Thyroid gland (tissue), 4 donors: ENCODE results near the gene ST8SIA5.

Experiments used
- CTCF ChIP-seq, 6 experiments: fragments of 200-600 bp in 3 of 6; fragments of 450-650 bp in 3 of 6; sonication (generic) in 3 of 6; IDR thresholded peaks; one replicate each; pipeline ENCODE4 v1.5.1; 2016 to 2019; ENCODE audit warnings: antibody characterized with exemption in 6 of 6, mild to moderate bottlenecking in 2 of 6, inconsistent platforms in 1 of 6, moderate library complexity in 1 of 6
- POLR2A ChIP-seq, 2 donors: fragments of 450-650 bp; IDR thresholded peaks; one replicate each; pipeline ENCODE4 v1.6.1; 2017; ENCODE audit warnings: antibody characterized with exemption in 2 of 2, mild to moderate bottlenecking in 2 of 2, moderate library complexity in 1 of 2

GRCh38 chr18:46624127-46624526 is 132.7 kb downstream of the ST8SIA5 start:
- TF ChIP-seq CTCF (IDR thresholded peaks at IDR 0.05) (no peak), POLR2A (IDR thresholded peaks at IDR 0.05) (no peak)
